Naive B cell (primary cell): ENCODE data around the gene WDR31. TPM values are rescaled to one million over a fixed set of nuclear protein-coding genes. Genes with fewer than 3 reads are reported as not detected.

ENCODE experiments used
- polyA plus RNA-seq, 6 donors: library from polyadenylated mRNA; unstranded; fragments of 300-500 nt; fragmentation: Illumina TruSeq; gene quantifications; one replicate each; pipeline ENCODE4 v1.2.3, GENCODE V29; 2021; ENCODE audit warnings: low read depth in 6 of 6

Gene WDR31
- polyA plus RNA-seq, 6 donors from 2014 or later, result 0.09 to 0.88 (median 0.30) TPM; not detected in 2

Other genes with a start within 250 kb of the WDR31 start
- gene SLC31A2, start 189.3 kb downstream of the WDR31 start, polyA plus RNA-seq, result 1 to 10 TPM in 5 of 6 donors, not detected in 1; 1.3 to 2.5 (median 1.8) TPM
- gene FKBP15, start 119.0 kb downstream of the WDR31 start, polyA plus RNA-seq, result 10 to 100 TPM in 4 of 6 donors, 1 to 10 TPM in 2; 1.9 to 19.7 (median 11.1) TPM
- 1 to 10 TPM in 5 of 6 donors, not detected in 1; 1.5 to 2.7 (median 2.0) TPM for gene SLC31A1, start 118.7 kb downstream of the WDR31 start, polyA plus RNA-seq
- gene CDC26, start 64.7 kb downstream of the WDR31 start, polyA plus RNA-seq, result 100 to 1,000 TPM in 5 of 6 donors, 10 to 100 TPM in 1; 99.0 to 184 (median 138) TPM
- gene PRPF4, start 64.6 kb downstream of the WDR31 start, polyA plus RNA-seq, result 10 to 100 TPM in 5 of 6 donors, 1 to 10 TPM in 1; 8.2 to 28.2 (median 22.4) TPM
- not detected for gene RNF183, start 36.9 kb downstream of the WDR31 start, polyA plus RNA-seq
- gene BSPRY, start 9.3 kb upstream of the WDR31 start, polyA plus RNA-seq, result 1 to 10 TPM in 4 of 6 donors, under 1 TPM in 2; 0.16 to 1.9 (median 1.2) TPM
- 10 to 100 TPM; 36.3 to 51.3 (median 42.8) TPM for gene HDHD3, start 36.7 kb upstream of the WDR31 start, polyA plus RNA-seq
- 10 to 100 TPM; 13.2 to 29.3 (median 17.3) TPM for gene ALAD, start 61.0 kb upstream of the WDR31 start, polyA plus RNA-seq
- gene POLE3, start 70.4 kb upstream of the WDR31 start, polyA plus RNA-seq, result 100 to 1,000 TPM; 112 to 213 (median 140) TPM
- gene C9orf43, start 70.5 kb upstream of the WDR31 start, polyA plus RNA-seq, result under 1 TPM in 5 of 6 donors, not detected in 1; 0.23 to 0.74 (median 0.52) TPM
- 10 to 100 TPM in 1 of 6 donors, 1 to 10 TPM in 5; 3.8 to 13.8 (median 5.8) TPM for gene RGS3, start 123.5 kb upstream of the WDR31 start, polyA plus RNA-seq